Activated T-cell treated with anti-CD3 and anti-CD28 coated beads for 24 hours (primary cell): ENCODE data around the gene LRRC38.
"Not testable (repeated sequence)": the region's sequence is repeated elsewhere in the genome, so short reads cannot be mapped to it uniquely, and the experiment has no call there.

Experiments
- DNase-seq: peaks from one replicate; pipeline ENCODE4 v3.0.0-alpha.2; 2020; ENCODE audit warnings: low read depth

The LRRC38 gene

DNA sequence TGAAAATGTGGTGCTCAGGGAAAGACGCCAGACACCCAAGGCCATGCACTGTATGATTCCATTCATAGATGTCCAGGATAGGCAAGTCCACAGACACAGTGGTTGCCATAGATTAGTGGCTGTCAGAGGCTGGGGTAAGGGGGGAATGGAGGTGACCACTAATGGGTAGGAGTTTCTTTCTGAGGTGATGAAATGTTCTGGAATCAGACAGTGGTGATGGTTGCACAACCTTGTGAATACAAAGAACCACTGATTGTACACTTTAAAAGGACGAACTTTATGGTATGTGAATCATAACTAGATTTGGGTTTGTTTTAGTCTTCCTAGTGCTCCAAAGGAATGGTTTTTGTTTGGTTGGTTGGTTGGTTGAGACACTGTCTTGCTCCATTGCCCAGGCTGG is 51.8 kb downstream of the LRRC38 start:
- DNase-seq = no peak

DNA sequence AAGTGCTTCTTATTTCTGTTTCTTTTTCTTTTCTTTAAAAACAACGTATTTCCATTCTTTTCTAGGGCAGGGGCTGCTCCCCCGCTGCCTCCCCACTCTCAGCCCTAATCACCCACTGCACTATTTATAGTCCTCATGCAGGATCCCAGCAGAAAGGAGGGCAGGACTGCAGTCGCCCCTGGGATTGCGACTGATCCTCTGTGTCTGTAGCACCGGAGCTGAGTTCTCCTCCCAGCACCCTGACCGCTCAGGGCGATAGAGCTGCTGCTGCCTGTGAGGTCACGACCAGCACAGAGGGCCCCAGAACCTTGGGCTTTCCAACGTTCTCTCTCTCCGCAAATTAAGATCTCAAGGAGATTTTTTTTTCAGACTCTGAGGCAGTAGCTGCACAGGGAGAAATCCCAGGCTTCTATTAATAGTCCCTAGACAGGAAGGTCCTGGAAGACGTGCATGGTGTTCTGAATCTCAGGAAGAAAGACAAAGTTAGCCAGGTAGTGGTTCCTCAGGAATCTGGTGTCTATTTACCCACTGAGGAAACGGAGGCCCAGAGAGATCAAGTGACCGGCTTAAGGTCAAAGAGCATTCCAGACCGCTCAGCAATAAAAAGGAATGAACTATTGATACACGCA is 56.8 kb downstream of the LRRC38 start:
- no peak for DNase-seq

DNA sequence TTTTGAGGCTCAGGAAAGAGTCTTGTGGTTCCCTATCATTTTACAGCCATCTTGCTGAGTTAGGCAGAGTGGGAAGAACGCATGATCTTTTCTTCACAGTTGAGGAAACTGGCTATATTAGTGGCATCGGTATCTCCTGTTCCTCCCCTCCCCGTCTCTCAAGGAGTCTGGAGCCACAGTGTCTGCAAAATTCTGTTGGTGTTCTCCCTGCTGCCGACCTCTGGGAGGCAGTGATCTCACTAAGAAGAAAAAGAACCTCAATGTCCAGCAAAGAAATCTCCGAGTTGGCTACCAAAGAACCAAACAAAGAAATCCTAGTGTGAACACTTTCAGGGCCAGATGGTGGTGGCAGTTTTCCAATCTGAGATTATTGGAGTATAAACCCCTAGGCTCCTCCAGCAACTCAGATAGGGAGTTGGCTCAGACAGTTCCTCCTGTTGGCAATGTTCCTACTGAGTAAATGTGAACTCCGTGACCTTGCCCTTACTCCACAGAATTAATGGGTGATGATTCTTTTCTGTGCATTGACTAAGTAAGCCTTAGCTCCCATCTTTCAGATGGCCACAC is 62.3 kb downstream of the LRRC38 start:
- no peak for DNase-seq

DNA sequence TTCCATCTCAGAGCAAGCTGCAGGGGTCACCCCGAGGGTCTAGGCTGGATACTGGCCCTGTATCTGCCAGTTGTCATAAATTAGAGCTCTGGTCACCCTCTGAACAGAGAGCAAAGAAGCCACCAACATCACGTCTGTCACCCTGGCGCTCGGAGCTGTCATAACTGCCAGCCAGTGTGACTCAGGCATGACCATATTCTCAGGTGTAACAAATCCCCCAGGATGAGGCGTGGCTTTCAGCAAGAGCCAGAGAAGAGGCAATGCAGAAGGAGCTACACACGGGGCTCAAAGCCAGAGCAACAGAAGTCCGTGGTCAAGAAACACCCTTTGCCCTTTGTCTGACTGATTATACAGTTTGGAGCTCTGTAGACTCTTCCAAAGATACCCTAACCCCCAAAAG is 63.6 kb downstream of the LRRC38 start:
- DNase-seq = no peak

DNA sequence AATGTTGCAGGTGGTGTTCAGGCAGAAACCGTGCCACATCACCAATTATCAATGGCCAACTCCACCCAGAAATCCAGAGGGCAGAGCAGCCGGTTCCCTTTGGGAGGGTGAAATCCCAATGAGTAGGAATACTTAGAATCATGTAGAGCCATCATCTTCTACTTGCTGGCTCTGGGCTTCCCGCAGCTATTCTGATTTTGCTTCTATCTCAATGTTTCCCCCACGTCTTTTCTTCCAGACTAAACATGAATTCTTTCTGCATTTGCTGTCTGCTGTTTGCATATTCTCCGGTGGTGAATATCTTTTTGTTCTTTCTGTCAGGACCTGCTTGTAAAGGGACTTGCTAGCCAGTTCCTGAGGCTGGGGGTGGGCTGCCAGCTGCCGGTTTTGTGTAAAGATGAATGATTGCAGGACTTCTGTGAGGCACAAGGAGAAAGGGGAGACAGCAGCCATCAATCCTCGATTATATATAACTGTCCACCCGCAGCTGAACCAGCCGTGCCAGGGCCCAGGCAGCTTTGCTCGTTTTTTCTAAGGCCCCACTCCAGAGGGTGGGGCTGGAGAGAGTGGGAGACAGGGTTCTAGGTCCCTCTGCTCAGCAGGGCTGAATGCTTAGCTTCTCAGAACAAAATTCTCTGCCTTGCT is 70.3 kb downstream of the LRRC38 start:
- no peak for DNase-seq

DNA sequence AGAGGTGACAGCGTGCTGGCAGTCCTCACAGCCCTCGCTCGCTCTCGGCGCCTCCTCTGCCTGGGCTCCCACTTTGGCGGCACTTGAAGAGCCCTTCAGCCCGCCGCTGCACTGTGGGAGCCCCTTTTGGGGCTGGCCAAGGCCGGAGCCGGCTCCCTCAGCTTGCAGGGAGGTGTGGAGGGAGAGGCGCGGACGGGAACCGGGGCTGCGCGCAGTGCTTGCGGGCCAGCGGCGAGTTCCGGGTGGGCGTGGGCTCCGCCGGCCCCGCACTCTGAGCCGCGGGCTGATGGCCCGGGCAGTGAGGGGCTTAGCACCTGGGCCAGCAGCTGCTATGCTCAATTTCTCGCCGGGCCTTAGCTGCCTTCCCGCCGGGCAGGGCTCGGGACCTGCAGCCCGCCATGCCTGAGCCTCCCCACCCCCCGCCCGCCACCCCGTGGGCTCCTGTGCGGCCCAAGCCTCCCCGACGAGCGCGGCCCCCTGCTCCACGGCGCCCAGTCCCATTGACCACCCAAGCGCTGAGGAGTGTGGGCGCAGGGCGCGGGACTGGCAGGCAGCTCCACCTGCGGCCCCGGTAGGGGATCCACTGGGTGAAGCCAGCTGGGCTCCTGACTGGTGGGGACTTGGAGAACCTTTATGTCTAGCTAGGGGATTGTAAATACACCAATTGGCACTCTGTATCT is 74.6 kb downstream of the LRRC38 start:
- not testable (repeated sequence) for DNase-seq

DNA sequence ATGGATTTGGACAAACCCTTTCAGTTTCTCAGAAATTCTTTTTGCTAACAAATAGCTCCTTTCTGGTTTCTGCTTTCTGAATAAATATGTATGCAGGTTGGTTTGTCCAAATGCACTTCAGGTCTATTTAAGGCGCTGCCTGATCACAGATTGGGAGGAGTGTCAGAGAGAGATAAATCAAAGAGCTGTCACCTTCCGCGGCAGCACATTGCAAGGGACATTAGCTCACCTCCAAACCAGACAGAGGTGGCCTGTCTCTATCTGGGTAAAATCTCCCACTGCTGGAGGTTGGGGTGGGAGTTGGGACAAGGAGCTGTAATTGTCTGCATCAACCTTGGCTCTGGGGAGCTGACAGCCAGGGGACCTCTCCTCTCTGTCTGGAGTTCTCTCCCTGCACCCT is 78.3 kb downstream of the LRRC38 start:
- DNase-seq = no peak

DNA sequence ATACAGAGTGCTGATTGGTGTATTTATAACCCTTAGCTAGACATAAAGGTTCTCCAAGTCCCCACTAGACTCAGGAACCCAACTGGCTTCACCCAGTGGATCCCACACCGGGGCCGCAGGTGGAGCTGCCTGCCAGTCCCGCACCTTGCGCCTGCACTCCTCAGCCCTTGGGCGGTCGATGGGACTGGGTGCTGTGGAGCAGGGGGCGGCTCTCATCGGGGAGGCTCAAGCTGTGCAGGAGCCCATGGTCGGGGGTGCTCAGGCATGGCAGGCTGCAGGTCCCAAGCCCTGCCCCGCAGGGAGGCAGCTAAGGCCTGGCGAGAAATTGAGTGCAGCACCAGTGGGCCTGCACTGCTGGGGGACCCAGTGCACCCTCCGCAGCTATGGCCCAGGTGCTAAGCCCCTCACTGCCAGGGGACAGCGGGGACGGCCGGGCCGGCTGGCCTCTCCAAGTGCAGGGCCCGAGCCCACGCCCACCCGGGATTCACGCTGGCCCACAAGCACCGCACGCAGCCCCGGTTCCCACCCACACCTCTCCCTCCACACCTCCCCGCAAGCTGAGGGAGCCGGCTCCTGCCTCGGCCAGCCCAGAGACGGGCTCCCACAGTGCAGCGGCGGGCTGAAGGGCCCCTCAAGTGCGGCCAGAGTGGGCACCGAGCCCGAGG is 80.0 kb downstream of the LRRC38 start:
- not testable (repeated sequence) for DNase-seq

DNA sequence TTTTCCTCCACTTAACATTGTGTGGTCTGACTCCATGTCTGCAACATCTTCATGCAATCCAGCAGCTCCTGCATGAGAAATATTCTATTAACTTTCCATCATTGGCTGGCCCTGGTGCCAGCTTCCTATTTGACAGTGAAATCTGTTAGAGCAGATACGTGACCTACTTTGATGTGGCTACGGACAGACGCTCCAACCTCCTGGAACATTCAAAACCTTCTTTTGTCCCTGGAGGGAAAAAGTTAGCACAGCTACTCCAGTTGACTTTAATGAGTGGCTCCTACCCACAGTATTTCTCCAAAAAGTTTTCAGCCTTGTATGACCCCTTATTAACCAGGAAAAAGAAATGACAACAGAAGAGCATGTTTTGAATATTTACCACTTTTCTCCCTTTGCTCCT is 81.6 kb downstream of the LRRC38 start:
- no peak for DNase-seq

DNA sequence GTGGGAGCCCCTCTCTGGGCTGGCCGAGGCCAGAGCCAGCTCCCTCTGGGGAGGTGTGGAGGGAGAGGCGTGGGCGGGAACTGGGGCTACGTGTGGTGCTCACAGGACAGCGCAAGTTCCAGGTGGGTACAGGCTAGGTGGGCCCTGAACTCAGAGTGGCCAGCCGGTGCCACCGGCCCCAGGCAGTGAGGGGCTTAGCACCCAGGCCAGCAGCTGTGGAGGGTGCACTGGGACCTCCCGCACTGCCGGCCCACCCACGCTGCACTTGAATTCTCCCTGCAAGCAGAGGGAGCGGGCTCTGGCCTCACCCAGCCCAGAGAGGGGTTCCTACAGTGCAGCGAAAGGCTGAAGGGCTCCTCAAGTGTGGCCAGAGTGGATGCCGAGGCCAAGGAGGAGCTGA is 83.3 kb downstream of the LRRC38 start:
- no peak for DNase-seq
